HL-60 (cell line): ENCODE results near the gene STXBP4.

Experiments used
- DNase-seq, 2 experiments: peaks; one replicate each; pipeline ENCODE4 v3.0.0-alpha.2; 2010 to 2020; ENCODE audit warnings: low read depth in 1 of 2, low spot score in 1 of 2
- H3K27ac ChIP-seq: fragments of 250-450 bp; sonication (Bioruptor Pico); replicated peaks from 2 replicates; pipeline ENCODE4 v1.5.1; 2020; ENCODE audit warnings: mild to moderate bottlenecking, moderate library complexity
- H3K27me3 ChIP-seq: fragments of 250-450 bp; sonication (Bioruptor Pico); 2 replicates; pipeline ENCODE4 v1.5.1; 2021; ENCODE audit warnings: mild to moderate bottlenecking, moderate library complexity; ENCODE audit not compliant: insufficient read depth, poor library complexity, severe bottlenecking
- H3K4me3 ChIP-seq: replicated peaks from 2 replicates; pipeline ENCODE4 v1.5.1; 2011; ENCODE audit warnings: mild to moderate bottlenecking, control low read depth, low read length; ENCODE audit not compliant: insufficient read depth
- GABPA ChIP-seq: IDR thresholded peaks from 2 replicates; pipeline ENCODE4 v1.6.1; 2012; ENCODE audit warnings: low read depth
- POLR2AphosphoS5 ChIP-seq: IDR thresholded peaks from 2 replicates; pipeline ENCODE4 v1.6.1; 2012; ENCODE audit warnings: low read depth
- SPI1 ChIP-seq: IDR thresholded peaks from 2 replicates; pipeline ENCODE4 v1.6.1; 2012; ENCODE audit warnings: low read depth, mild to moderate bottlenecking, borderline replicate concordance
- TF ChIP-seq, protein P1 (sequence below): IDR thresholded peaks from one replicate; pipeline ENCODE4 v1.5.1; 2011; ENCODE audit warnings: low read length, control low read depth, inconsistent platforms; ENCODE audit not compliant: insufficient read depth
- TF ChIP-seq, protein P2 (sequence below): IDR thresholded peaks from 2 replicates; pipeline ENCODE4 v1.6.1; 2012; ENCODE audit warnings: low read depth; ENCODE audit not compliant: insufficient replicate concordance

Gene STXBP4

DNA sequence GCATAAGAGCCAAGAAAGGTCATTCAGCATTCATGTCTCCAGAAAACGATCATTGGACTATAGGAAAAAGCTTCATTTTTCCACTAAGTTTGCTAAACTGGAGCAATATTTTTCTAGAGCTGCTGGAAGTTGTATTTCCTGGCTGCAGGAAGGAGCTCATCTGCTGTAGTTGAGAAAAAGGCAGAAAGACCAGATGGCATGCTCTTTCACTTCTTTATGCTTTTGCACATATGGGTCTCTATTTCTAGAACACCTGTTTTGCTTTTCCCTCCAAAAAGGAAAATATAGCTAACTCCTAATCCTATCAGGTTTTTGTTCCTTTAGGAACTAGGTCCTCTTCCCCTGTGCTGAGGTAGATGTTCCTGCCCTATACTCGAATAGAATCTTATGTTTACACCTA lies 234.3 kb downstream of the STXBP4 start:
- Histone ChIP-seq H3K27ac (no peak overlapping the region), H3K4me3 (no peak overlapping the region), H3K27me3 (peaks cover 3% of the 10 kb centered on the region)
- TF ChIP-seq, protein P1, sequence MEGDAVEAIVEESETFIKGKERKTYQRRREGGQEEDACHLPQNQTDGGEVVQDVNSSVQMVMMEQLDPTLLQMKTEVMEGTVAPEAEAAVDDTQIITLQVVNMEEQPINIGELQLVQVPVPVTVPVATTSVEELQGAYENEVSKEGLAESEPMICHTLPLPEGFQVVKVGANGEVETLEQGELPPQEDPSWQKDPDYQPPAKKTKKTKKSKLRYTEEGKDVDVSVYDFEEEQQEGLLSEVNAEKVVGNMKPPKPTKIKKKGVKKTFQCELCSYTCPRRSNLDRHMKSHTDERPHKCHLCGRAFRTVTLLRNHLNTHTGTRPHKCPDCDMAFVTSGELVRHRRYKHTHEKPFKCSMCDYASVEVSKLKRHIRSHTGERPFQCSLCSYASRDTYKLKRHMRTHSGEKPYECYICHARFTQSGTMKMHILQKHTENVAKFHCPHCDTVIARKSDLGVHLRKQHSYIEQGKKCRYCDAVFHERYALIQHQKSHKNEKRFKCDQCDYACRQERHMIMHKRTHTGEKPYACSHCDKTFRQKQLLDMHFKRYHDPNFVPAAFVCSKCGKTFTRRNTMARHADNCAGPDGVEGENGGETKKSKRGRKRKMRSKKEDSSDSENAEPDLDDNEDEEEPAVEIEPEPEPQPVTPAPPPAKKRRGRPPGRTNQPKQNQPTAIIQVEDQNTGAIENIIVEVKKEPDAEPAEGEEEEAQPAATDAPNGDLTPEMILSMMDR: no peak
- TF ChIP-seq, protein P2, sequence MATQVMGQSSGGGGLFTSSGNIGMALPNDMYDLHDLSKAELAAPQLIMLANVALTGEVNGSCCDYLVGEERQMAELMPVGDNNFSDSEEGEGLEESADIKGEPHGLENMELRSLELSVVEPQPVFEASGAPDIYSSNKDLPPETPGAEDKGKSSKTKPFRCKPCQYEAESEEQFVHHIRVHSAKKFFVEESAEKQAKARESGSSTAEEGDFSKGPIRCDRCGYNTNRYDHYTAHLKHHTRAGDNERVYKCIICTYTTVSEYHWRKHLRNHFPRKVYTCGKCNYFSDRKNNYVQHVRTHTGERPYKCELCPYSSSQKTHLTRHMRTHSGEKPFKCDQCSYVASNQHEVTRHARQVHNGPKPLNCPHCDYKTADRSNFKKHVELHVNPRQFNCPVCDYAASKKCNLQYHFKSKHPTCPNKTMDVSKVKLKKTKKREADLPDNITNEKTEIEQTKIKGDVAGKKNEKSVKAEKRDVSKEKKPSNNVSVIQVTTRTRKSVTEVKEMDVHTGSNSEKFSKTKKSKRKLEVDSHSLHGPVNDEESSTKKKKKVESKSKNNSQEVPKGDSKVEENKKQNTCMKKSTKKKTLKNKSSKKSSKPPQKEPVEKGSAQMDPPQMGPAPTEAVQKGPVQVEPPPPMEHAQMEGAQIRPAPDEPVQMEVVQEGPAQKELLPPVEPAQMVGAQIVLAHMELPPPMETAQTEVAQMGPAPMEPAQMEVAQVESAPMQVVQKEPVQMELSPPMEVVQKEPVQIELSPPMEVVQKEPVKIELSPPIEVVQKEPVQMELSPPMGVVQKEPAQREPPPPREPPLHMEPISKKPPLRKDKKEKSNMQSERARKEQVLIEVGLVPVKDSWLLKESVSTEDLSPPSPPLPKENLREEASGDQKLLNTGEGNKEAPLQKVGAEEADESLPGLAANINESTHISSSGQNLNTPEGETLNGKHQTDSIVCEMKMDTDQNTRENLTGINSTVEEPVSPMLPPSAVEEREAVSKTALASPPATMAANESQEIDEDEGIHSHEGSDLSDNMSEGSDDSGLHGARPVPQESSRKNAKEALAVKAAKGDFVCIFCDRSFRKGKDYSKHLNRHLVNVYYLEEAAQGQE: no peak
- TF ChIP-seq GABPA (no peak), POLR2AphosphoS5 (no peak), SPI1 (no peak)
- DNase-seq: no peak

DNA sequence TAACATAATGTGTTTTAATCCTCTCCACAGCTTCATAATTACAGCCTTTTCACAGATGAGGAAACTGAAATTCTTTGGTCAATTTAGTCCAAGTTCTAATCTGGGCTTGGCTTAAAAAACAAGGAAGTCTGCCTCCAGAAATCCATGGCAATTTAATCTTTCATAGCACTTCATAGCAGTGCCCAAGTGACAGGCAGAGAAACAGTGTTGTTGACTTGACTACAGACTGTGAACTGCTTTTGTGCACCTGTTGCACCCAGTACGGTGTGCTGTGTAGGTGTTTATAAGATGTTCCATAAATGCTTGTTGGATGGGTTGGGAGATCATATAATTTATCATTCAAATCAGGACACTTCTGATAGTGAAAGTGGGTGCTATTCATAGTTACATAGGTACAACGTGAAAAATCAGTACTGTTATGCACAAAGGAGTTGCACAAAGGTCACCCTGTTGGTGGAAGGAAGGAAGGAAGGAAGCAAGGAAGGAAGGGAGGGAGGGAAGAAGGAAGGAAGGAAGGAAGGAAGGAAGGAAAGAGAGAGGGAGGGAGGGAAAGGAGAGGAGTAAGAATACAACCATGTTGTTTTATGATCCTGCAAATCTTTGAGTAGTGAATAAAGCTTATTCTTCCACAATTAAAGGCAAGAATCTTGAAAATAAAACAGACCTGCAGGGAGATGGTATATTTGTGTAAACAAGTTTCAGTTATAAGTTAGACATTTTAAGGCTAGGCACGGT lies 239.7 kb downstream of the STXBP4 start:
- TF ChIP-seq GABPA (no peak), POLR2AphosphoS5 (no peak), SPI1 (no peak)
- TF ChIP-seq, protein P1: no peak
- TF ChIP-seq, protein P2: no peak
- no peaks in the 10 kb centered on the region for H3K27me3 ChIP-seq
- DNase-seq: no peak
- H3K27ac ChIP-seq: no peak overlapping the region
- no peak overlapping the region for H3K4me3 ChIP-seq

DNA sequence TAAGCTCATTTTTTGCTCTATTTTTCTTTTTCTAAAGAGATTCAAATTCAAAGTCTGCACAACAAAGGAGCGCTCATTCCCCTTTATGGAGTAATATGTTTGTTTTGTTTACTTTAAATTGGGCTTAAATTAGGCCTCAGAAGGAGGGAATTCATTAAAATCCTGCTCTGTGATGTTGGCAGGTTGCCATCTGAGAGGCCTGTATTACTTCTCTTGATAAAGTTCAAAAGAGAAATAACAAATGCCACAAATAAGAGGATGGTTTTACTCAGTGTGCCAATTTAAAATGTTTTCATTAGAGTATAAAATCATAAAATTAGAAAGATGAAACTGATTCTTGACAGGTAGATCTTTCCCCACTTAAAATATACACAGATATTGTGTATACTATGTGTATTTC lies 241.7 kb downstream of the STXBP4 start:
- TF ChIP-seq SPI1 (no peak), POLR2AphosphoS5 (no peak), GABPA (no peak)
- TF ChIP-seq, protein P1: no peak
- TF ChIP-seq, protein P2: no peak
- H3K27me3 ChIP-seq: no peaks in the 10 kb centered on the region
- no peak overlapping the region for H3K27ac ChIP-seq
- DNase-seq: no peak
- H3K4me3 ChIP-seq: no peak overlapping the region
